H9 (cell line): ENCODE measurements around the gene NFATC2IP. TPM values are rescaled to one million over a fixed set of nuclear protein-coding genes. Genes with fewer than 3 reads are reported as not detected.

Experiments used
- DNase-seq: peaks from one replicate; pipeline ENCODE4 v3.0.0-alpha.2; 2017
- H2AFZ ChIP-seq: one replicate; pipeline ENCODE4 v1.6.1; 2013; ENCODE audit warnings: mild to moderate bottlenecking, low read length, control low read depth, moderate library complexity
- H2AK5ac ChIP-seq: 2 replicates; pipeline ENCODE4 v1.6.1; 2013; ENCODE audit warnings: low read length, control low read depth, mixed read lengths; ENCODE audit not compliant: insufficient read length
- H2BK120ac ChIP-seq: one replicate; pipeline ENCODE4 v1.6.1; 2013; ENCODE audit warnings: low read depth, mild to moderate bottlenecking, low read length, control low read depth, inconsistent platforms; ENCODE audit not compliant: poor library complexity, severe bottlenecking
- H2BK12ac ChIP-seq: 2 replicates; pipeline ENCODE4 v1.6.1; 2013; ENCODE audit warnings: low read length, control low read depth, mixed read lengths, low read depth; ENCODE audit not compliant: insufficient read length
- H2BK15ac ChIP-seq: 2 replicates; pipeline ENCODE4 v1.6.1; 2013; ENCODE audit warnings: low read depth, low read length, control low read depth
- H2BK20ac ChIP-seq: one replicate; pipeline ENCODE4 v1.6.1; 2013; ENCODE audit warnings: low read depth, mild to moderate bottlenecking, low read length, control low read depth, inconsistent platforms; ENCODE audit not compliant: poor library complexity, severe bottlenecking
- H2BK5ac ChIP-seq: 2 replicates; pipeline ENCODE4 v1.6.1; 2013; ENCODE audit warnings: low read length, control low read depth, mixed read lengths; ENCODE audit not compliant: insufficient read length
- H3K14ac ChIP-seq: 2 replicates; pipeline ENCODE4 v1.6.1; 2013; ENCODE audit warnings: low read length, control low read depth; ENCODE audit not compliant: insufficient read depth
- H3K18ac ChIP-seq: 2 replicates; pipeline ENCODE4 v1.6.1; 2013; ENCODE audit warnings: low read depth, mild to moderate bottlenecking, mixed read lengths, low read length, control low read depth; ENCODE audit not compliant: insufficient read length
- H3K23ac ChIP-seq: 2 replicates; pipeline ENCODE4 v1.6.1; 2013; ENCODE audit warnings: low read length, control low read depth, mixed read lengths, low read depth; ENCODE audit not compliant: insufficient read length
- H3K23me2 ChIP-seq: 2 replicates; pipeline ENCODE4 v1.6.1; 2013; ENCODE audit warnings: low read depth, mild to moderate bottlenecking, mixed read lengths, low read length, control low read depth; ENCODE audit not compliant: insufficient read length, poor library complexity, severe bottlenecking
- H3K27ac ChIP-seq: 2 replicates; pipeline ENCODE4 v1.5.1; 2013; ENCODE audit warnings: low read length, control low read depth, mixed read lengths, low read depth; ENCODE audit not compliant: insufficient read length
- H3K27me3 ChIP-seq: 2 replicates; pipeline ENCODE4 v1.6.1; 2013; ENCODE audit warnings: low read length, control low read depth, inconsistent platforms; ENCODE audit not compliant: insufficient read depth
- H3K4ac ChIP-seq: 2 replicates; pipeline ENCODE4 v1.6.1; 2013; ENCODE audit warnings: low read depth, mild to moderate bottlenecking, control low read depth, inconsistent platforms, low read length, moderate library complexity
- H3K4me1 ChIP-seq: 2 replicates; pipeline ENCODE4 v1.6.1; 2013; ENCODE audit warnings: low read length, control low read depth, inconsistent platforms; ENCODE audit not compliant: insufficient read depth
- H3K4me2 ChIP-seq: 2 replicates; pipeline ENCODE4 v1.6.1; 2013; ENCODE audit warnings: low read length, control low read depth, mixed read lengths; ENCODE audit not compliant: insufficient read length, insufficient read depth
- H3K56ac ChIP-seq: 2 replicates; pipeline ENCODE4 v1.6.1; 2013; ENCODE audit warnings: low read depth, mild to moderate bottlenecking, mixed read lengths, low read length, control low read depth; ENCODE audit not compliant: insufficient read length
- H3K79me1 ChIP-seq: 2 replicates; pipeline ENCODE4 v1.6.1; 2013; ENCODE audit warnings: low read depth, mild to moderate bottlenecking, moderate library complexity, low read length, control low read depth, inconsistent platforms; ENCODE audit not compliant: insufficient read depth, poor library complexity, severe bottlenecking
- H3K79me2 ChIP-seq: 2 replicates; pipeline ENCODE4 v1.6.1; 2013; ENCODE audit warnings: low read length, control low read depth, inconsistent platforms; ENCODE audit not compliant: insufficient read depth
- H3K9ac ChIP-seq: 2 replicates; pipeline ENCODE4 v1.6.1; 2013; ENCODE audit warnings: low read length, control low read depth, mixed read lengths; ENCODE audit not compliant: insufficient read length; ENCODE audit errors: extremely low read depth
- H3K9me3 ChIP-seq: one replicate; pipeline ENCODE4 v1.6.1; 2013; ENCODE audit warnings: low read depth, low read length, inconsistent platforms; ENCODE audit not compliant: control insufficient read depth
- H3T11ph ChIP-seq: one replicate; pipeline ENCODE4 v1.6.1; 2013; ENCODE audit warnings: mild to moderate bottlenecking, low read length, control low read depth, inconsistent platforms
- H4K20me1 ChIP-seq: one replicate; pipeline ENCODE4 v1.6.1; 2013; ENCODE audit not compliant: control insufficient read depth, insufficient read length, insufficient read depth
- H4K5ac ChIP-seq: 2 replicates; pipeline ENCODE4 v1.6.1; 2013; ENCODE audit warnings: low read depth, mild to moderate bottlenecking, mixed read lengths, low read length, control low read depth; ENCODE audit not compliant: insufficient read length
- H4K8ac ChIP-seq: replicated peaks from 2 replicates; pipeline ENCODE4 v1.6.1; 2013; ENCODE audit warnings: low read length, control low read depth, mixed read lengths, low read depth; ENCODE audit not compliant: insufficient read length
- H4K91ac ChIP-seq: 2 replicates; pipeline ENCODE4 v1.6.1; 2013; ENCODE audit warnings: low read depth, mild to moderate bottlenecking, moderate library complexity, mixed read lengths, low read length, control low read depth; ENCODE audit not compliant: insufficient read length
- H3K27ac Mint-ChIP-seq, 3 experiments: 2 replicates in 2 of 3; 3 replicates in 1 of 3; pipeline ENCODE4 v1.8.0; 2020 to 2021; ENCODE audit warnings: mixed read lengths in 3 of 3, mild to moderate bottlenecking in 1 of 3, moderate library complexity in 1 of 3
- H3K27me3 Mint-ChIP-seq: 2 replicates; pipeline ENCODE4 v1.8.0; 2021; ENCODE audit warnings: low read depth, mild to moderate bottlenecking, moderate library complexity, mixed read lengths
- H3K36me3 Mint-ChIP-seq, 3 experiments: 2 replicates in 2 of 3; 3 replicates in 1 of 3; pipeline ENCODE4 v1.8.0; 2020 to 2021; ENCODE audit warnings: low read depth in 3 of 3, mixed read lengths in 3 of 3; ENCODE audit not compliant: insufficient read depth in 1 of 3
- H3K4me1 Mint-ChIP-seq, 2 experiments: 2 replicates each; pipeline ENCODE4 v1.8.0; 2020; ENCODE audit warnings: mixed read lengths in 2 of 2
- H3K4me3 Mint-ChIP-seq, 2 experiments: 2 replicates in 1 of 2; 3 replicates in 1 of 2; pipeline ENCODE4 v1.8.0; 2020 to 2021; ENCODE audit warnings: mild to moderate bottlenecking in 2 of 2, mixed read lengths in 2 of 2, moderate library complexity in 1 of 2
- H3K9me3 Mint-ChIP-seq, 2 experiments: 2 replicates in 1 of 2; 3 replicates in 1 of 2; pipeline ENCODE4 v1.8.0; 2020; ENCODE audit warnings: mild to moderate bottlenecking in 2 of 2, mixed read lengths in 2 of 2, moderate library complexity in 1 of 2
- CTCF ChIP-seq: fragments of 200-600 bp; sonication (generic); conservative IDR thresholded peaks from 3 replicates; pipeline ENCODE4 v1.8.0; 2021; ENCODE audit warnings: antibody characterized with exemption, mild to moderate bottlenecking
- WGBS: extraction: QIAGEN DNeasy Blood & Tissue Kit; methylation state at CpG from one replicate; pipeline ENCODE4 v1.1.7; 2013; ENCODE audit warnings: missing lambda C conversion rate, low lambda C conversion rate, mixed read lengths; ENCODE audit not compliant: insufficient read length; ENCODE audit errors: extremely low coverage; 5-methylcytosine and 5-hydroxymethylcytosine counted together
- total RNA-seq: library from RNA; stranded (reverse); gene quantifications from 2 replicates; pipeline ENCODE4 v1.2.1, GENCODE V29; 2021

NFATC2IP gene
- total RNA-seq, 1 experiment from 2014 or later: 73.8 TPM

- no peak overlapping the region for H3K4me2 ChIP-seq
- Mint-ChIP-seq H3K9me3 (no peaks in the 10 kb centered on the region), H3K27me3 (peaks cover 4% of the 10 kb centered on the region), H3K27ac (peak overlapping the region in 2 of 3 experiments; percentile 88 to 94; a peak in 5 of 7 replicates), H3K4me3 (no peak overlapping the region; a peak in 1 of 5 replicates), H3K4me1 (peaks cover 6 to 11% of the 10 kb centered on the region in 2 experiments), H3K36me3 (no peaks in the 10 kb centered on the region; a peak in 1 of 7 replicates)
- no peak overlapping the region for H3K9ac ChIP-seq
- no peak overlapping the region for H3K18ac ChIP-seq
- no peak overlapping the region for H4K5ac ChIP-seq
- no peak overlapping the region for H2BK120ac ChIP-seq
- H2AFZ ChIP-seq: no peak overlapping the region
- peaks cover 2% of the 10 kb centered on the region for H3K23me2 ChIP-seq
- no peak overlapping the region for H4K8ac ChIP-seq
- TF ChIP-seq CTCF: no peak
- H4K91ac ChIP-seq: no peak overlapping the region
- no peak overlapping the region for H2BK5ac ChIP-seq
- H2BK15ac ChIP-seq: no peak overlapping the region
- no peak overlapping the region for H3K14ac ChIP-seq
- H3K9me3 ChIP-seq: no peaks in the 10 kb centered on the region
- H3K4me1 ChIP-seq: no peaks in the 10 kb centered on the region
- no peak overlapping the region for H2AK5ac ChIP-seq
- H3K27me3 ChIP-seq: no peaks in the 10 kb centered on the region
- no peak overlapping the region for H3K23ac ChIP-seq
- H3K56ac ChIP-seq: no peak overlapping the region
- no peak overlapping the region for H3T11ph ChIP-seq
- H3K4ac ChIP-seq: no peak overlapping the region
- H2BK20ac ChIP-seq: no peak overlapping the region
- no peaks in the 10 kb centered on the region for H3K79me2 ChIP-seq
- no peak for DNase-seq
- no peak overlapping the region for H2BK12ac ChIP-seq
- no peak overlapping the region for H3K27ac ChIP-seq
- H3K79me1 ChIP-seq: no peaks in the 10 kb centered on the region
- H4K20me1 ChIP-seq: no peaks in the 10 kb centered on the region
- WGBS: no CpG with 5 or more reads among the region's 3 CpGs
These were observed 20.1 kb upstream of the NFATC2IP start for GRCh38 chr16:28930652-28931051.
